ENCODE measurements around the gene SERINC4. TPM values are rescaled to one million over a fixed set of nuclear protein-coding genes. Genes with fewer than 3 reads are reported as not detected.
"Not testable (repeated sequence)": the region's sequence is repeated elsewhere in the genome, so short reads cannot be mapped to it uniquely, and the experiment has no call there.

The SERINC4 gene
- polyA plus RNA-seq (2011; rRNA removed) = 0.04 TPM in 1 of 2 replicates, not detected in the other
- polyA minus RNA-seq (2011; rRNA and poly(A)+ RNA removed) = not detected in 2 replicates

DNA sequence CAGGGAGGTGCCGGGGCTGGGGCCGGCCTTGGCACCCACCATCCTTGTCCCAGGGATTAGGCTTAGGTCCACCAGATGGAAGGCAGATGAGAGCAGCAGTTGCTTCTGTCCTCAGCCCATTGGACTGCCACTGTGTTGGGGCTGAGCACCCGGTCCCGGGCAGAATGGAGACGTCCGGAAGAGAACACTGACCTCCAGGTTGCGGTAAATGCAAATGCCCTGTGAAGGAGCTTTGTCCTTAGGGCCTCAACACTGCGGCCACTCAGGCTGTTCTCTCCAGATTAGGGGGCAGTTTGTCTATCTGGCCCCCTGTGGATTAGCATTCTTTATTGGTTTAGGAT, at the start of gene SERINC4:
SERINC4 (minus strand) TSS at position 276 of the 341 bp plus-strand sequence; CDS start at position 42, 234 bp downstream.
- Histone ChIP-seq H3K27me3 (ENCODE audit: control insufficient read depth, insufficient read depth, low read length) (no peaks in the 10 kb centered on the region), H3K4me3 (ENCODE audit: low read depth, low read length) (peak within 1 kb of the TSS; percentile 81), H3K36me3 (ENCODE audit: control insufficient read depth, insufficient read depth, low read length) (peaks cover 16% of the 10 kb centered on the region)
- TF ChIP-seq, protein P1, sequence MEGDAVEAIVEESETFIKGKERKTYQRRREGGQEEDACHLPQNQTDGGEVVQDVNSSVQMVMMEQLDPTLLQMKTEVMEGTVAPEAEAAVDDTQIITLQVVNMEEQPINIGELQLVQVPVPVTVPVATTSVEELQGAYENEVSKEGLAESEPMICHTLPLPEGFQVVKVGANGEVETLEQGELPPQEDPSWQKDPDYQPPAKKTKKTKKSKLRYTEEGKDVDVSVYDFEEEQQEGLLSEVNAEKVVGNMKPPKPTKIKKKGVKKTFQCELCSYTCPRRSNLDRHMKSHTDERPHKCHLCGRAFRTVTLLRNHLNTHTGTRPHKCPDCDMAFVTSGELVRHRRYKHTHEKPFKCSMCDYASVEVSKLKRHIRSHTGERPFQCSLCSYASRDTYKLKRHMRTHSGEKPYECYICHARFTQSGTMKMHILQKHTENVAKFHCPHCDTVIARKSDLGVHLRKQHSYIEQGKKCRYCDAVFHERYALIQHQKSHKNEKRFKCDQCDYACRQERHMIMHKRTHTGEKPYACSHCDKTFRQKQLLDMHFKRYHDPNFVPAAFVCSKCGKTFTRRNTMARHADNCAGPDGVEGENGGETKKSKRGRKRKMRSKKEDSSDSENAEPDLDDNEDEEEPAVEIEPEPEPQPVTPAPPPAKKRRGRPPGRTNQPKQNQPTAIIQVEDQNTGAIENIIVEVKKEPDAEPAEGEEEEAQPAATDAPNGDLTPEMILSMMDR (IDR thresholded peaks at IDR 0.05; ENCODE audit: insufficient read depth, low read depth, low read length) = no peak
- ChIA-PET POLR2A (no interaction called here), CTCF (interaction anchor here (1.0 to 1.5 kb wide), 3 partner anchors 8 to 29 kb away, joined by 3 to 5 read pairs (median 4); partner anchors contain the start of gene ELL3)
- DNase-seq (ENCODE audit: low read depth) = no peak

GRCh38 chr15:43845421-43845820, 45.4 kb upstream of the SERINC4 start:
- Histone ChIP-seq H3K36me3 (ENCODE audit: control insufficient read depth, insufficient read depth, low read length) (no peaks in the 10 kb centered on the region), H3K27me3 (ENCODE audit: control insufficient read depth, insufficient read depth, low read length) (no peaks in the 10 kb centered on the region), H3K4me3 (ENCODE audit: low read depth, low read length) (no peak overlapping the region)
- no peak for DNase-seq (ENCODE audit: low read depth)
- TF ChIP-seq, protein P1 (IDR thresholded peaks at IDR 0.05; ENCODE audit: insufficient read depth, low read depth, low read length) = no peak
- POLR2A ChIA-PET = no interaction called here
- CTCF ChIA-PET = interaction anchor here (0.5 kb wide), 1 partner anchor 348 kb away, joined by 4 read pairs; no protein-coding TSS in a partner anchor

- ChIA-PET CTCF (interaction anchor here (1.1 kb wide), 1 partner anchor 11 kb away, joined by 3 read pairs; no protein-coding TSS in a partner anchor), POLR2A (interaction anchor here (0.6 kb wide), 1 partner anchor 10 kb away, joined by 8 read pairs; no protein-coding TSS in a partner anchor)
- H3K4me3 ChIP-seq (ENCODE audit: low read depth, low read length); H3K36me3 ChIP-seq (ENCODE audit: control insufficient read depth, insufficient read depth, low read length); H3K27me3 ChIP-seq (ENCODE audit: control insufficient read depth, insufficient read depth, low read length); DNase-seq (ENCODE audit: low read depth): not testable (repeated sequence)
Observed at GRCh38 chr15:43832485-43832884, 32.5 kb upstream of the SERINC4 start.

DNA sequence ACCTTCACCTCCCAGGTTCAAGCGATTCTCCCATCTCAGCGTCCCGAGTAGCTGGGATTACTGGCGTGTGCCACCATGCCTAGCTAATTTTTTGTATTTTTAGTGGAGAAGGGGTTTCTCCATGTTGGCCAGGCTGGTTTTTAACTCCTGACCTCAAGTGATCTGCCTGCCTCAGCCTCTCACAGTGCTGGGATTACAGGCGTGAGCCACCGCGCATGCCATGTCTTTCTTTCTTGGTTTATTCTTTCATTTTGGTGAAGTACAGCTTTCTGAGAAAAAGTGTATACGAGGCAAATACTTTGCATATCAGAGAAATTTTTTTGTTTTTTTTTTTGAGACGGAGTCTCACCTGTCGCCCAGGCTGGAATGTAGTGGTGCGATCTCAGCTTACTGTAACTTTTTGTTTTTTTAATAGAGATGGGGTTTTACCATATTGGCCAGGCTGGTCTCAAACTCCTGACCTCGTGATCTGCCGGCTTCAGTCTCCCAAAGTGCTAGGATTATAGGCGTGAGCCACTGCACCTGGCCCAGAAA, 31.6 kb upstream of the SERINC4 start:
- H3K27me3 ChIP-seq (ENCODE audit: control insufficient read depth, insufficient read depth, low read length); H3K4me3 ChIP-seq (ENCODE audit: low read depth, low read length); POLR2A ChIA-PET; H3K36me3 ChIP-seq (ENCODE audit: control insufficient read depth, insufficient read depth, low read length); DNase-seq (ENCODE audit: low read depth): not testable (repeated sequence)
- CTCF ChIA-PET = interaction anchor here (0.6 kb wide), 2 partner anchors 73 to 340 kb away, joined by 3 to 4 read pairs; no protein-coding TSS in a partner anchor

GRCh38 chr15:43830691-43831275, 30.8 kb upstream of the SERINC4 start:
- DNase-seq (ENCODE audit: low read depth); H3K36me3 ChIP-seq (ENCODE audit: control insufficient read depth, insufficient read depth, low read length); H3K27me3 ChIP-seq (ENCODE audit: control insufficient read depth, insufficient read depth, low read length); POLR2A ChIA-PET; H3K4me3 ChIP-seq (ENCODE audit: low read depth, low read length): not testable (repeated sequence)
- CTCF ChIA-PET = interaction anchor here (0.6 kb wide), 2 partner anchors 73 to 340 kb away, joined by 3 to 4 read pairs; no protein-coding TSS in a partner anchor

- H3K27me3 ChIP-seq (ENCODE audit: control insufficient read depth, insufficient read depth, low read length); POLR2A ChIA-PET; DNase-seq (ENCODE audit: low read depth); H3K4me3 ChIP-seq (ENCODE audit: low read depth, low read length); CTCF ChIA-PET; H3K36me3 ChIP-seq (ENCODE audit: control insufficient read depth, insufficient read depth, low read length): not testable (repeated sequence)
Observed at GRCh38 chr15:43829951-43830540, 30.0 kb upstream of the SERINC4 start.

DNA sequence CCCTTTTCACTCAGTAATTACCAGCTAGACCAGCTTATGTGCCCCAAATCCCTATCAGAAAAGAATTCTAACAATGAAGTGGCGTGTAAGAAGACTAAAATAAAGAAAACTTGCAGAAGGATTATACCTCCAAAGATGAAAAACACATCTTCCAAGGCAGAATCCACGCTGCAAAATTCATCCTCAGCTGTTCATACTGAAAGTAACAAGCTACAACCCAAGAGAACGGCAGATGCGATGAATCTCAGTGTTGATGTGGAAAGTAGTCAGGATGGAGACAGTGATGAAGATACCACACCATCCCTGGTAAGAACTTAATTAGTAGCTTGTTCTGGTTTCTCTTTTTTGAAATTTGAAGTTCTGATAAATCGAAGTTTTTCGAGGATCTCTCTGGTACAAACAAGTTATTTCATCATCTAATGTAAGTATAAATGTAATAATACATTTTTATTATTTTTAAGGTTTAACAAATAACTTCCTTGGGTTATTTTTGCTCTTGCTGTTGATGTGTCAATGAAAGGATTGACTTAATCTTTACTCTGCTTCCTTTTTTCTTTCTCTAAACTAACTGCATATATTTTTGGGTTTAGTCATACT, 28.1 kb upstream of the SERINC4 start:
- CTCF ChIA-PET = no interaction called here

More for the DNA sequence above, 28.1 kb upstream of the SERINC4 start:
- TF ChIP-seq, protein P1 (IDR thresholded peaks at IDR 0.05; ENCODE audit: insufficient read depth, low read depth, low read length) = no peak
- Histone ChIP-seq H3K4me3 (ENCODE audit: low read depth, low read length) (peak overlapping the region; percentile 18), H3K36me3 (ENCODE audit: control insufficient read depth, insufficient read depth, low read length) (no peaks in the 10 kb centered on the region), H3K27me3 (ENCODE audit: control insufficient read depth, insufficient read depth, low read length) (no peaks in the 10 kb centered on the region)
- POLR2A ChIA-PET = interaction anchor here (0.6 kb wide), 1 partner anchor 18 kb away, joined by 4 read pairs; no protein-coding TSS in a partner anchor
- DNase-seq (ENCODE audit: low read depth) = no peak
